Occipital lobe (tissue), 2 donors: ENCODE measurements around the gene ANAPC7. TPM values are rescaled to one million over a fixed set of nuclear protein-coding genes. Genes with fewer than 3 reads are reported as not detected.
"Not testable (repeated sequence)": the region's sequence is repeated elsewhere in the genome, so short reads cannot be mapped to it uniquely, and the experiment has no call there.

Source experiments
- DNase-seq: peaks from one replicate; lab custom pipeline; 2025; lab: John Stamatoyannopoulos, UW
- total RNA-seq: library from RNA; depleted of rRNA; stranded (reverse); fragments of >200 nt; gene quantifications from one replicate; pipeline ENCODE4 v1.2.3, GENCODE V29; 2014

The ANAPC7 gene
- total RNA-seq, 1 donor from 2014 or later = 45.5 TPM

DNA sequence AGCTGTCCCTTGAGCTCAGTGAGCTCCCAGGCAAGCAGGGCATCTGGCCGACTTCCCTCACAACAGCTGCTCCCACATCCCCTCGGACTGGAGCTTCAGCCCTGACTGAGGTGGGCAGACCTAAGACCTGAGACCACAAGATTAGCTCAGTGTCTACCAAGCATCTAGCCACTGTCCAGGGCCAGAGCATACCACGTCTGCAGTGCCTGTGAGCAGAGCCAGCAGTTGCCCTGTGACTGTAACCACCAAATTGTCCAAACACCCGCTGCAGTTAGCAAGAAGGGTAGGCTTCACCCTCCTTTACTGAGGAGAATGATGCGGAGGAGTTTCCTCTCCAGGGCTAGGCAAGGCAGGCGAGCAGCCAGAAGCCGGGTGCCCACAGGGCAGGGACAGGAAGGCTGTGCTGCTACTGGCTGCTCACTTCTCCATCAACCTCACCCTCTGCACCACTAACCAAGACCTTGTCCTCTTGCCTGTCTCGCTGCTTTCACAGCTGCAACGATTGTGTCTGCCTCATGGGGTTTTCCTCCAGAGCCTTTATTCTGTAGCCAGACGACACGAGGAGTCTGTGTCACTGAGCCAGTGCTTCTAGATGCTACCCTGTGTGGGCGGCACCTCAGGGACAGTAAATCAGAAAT lies 53.9 kb downstream of the ANAPC7 start:
- peak; percentile 55 for DNase-seq

DNA sequence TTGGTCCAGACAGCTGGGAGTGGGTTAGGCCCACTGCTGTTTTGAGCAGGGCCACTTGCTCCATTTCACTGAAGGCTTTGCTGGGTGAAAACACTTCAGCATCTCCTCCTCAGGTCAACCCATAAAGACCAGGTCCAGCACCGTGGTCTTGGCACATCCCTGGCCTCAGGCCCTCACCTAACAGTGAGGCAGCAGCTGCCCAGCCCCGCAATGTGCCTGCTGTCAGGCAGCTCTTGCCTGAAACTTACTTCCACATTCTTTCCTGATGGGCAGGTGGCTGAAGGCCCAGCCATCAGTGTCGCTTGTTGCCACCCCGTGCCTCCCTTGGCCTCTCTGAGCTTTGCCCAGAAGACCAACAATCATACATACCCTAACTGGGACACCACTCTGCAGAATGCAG lies 54.4 kb downstream of the ANAPC7 start:
- DNase-seq = no peak

- no peak for DNase-seq
Measured at GRCh38 chr12:110348431-110349059, 55.0 kb downstream of the ANAPC7 start.

GRCh38 chr12:110347767-110348166 lies 55.7 kb downstream of the ANAPC7 start:
- DNase-seq = no peak

- no peak for DNase-seq
Measured at GRCh38 chr12:110345963-110346362, 57.5 kb downstream of the ANAPC7 start.

DNA sequence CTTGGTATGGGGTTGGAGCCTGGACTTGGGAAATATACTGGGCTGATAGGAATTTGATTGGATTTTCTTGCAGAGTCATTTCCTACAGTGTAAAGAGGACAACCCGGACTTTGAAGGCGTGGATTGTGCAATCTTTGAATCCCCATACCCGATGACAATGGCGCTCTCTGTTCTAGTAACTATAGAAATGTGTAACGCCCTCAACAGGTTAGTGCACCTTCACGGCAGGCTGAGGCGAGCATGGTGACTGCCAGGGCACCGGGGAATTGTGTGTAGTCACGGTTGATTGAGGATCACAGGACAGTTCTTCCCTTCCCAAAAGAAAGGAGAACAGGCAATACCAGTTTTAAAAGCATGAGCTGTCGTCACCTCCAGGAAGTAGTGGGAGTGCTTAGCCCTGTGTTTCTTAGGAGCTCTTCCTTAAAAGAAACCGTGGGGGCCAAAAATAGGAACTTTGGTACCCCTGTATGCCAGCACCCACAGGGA lies 58.3 kb downstream of the ANAPC7 start:
- peak; percentile 12 for DNase-seq

DNA sequence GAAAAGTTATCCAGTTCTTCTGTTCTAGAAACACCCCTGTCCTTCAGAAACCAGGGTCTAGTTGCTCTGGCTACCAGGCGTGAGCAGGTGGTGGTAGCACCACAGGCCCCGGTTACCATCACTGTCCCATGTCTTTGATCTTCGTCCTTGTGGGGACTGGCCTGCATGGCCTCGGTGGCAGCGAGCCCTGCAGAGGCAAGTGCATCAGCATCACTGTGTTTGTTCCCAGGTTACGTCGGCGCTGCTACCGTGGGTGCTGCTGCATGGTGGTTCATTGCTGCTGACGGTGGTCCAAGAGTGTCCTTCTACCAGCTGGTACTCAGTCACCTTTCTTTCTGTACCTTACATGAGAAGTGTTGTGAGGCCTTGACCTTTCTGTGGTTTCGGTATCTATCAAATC lies 58.9 kb downstream of the ANAPC7 start:
- no peak for DNase-seq

DNA sequence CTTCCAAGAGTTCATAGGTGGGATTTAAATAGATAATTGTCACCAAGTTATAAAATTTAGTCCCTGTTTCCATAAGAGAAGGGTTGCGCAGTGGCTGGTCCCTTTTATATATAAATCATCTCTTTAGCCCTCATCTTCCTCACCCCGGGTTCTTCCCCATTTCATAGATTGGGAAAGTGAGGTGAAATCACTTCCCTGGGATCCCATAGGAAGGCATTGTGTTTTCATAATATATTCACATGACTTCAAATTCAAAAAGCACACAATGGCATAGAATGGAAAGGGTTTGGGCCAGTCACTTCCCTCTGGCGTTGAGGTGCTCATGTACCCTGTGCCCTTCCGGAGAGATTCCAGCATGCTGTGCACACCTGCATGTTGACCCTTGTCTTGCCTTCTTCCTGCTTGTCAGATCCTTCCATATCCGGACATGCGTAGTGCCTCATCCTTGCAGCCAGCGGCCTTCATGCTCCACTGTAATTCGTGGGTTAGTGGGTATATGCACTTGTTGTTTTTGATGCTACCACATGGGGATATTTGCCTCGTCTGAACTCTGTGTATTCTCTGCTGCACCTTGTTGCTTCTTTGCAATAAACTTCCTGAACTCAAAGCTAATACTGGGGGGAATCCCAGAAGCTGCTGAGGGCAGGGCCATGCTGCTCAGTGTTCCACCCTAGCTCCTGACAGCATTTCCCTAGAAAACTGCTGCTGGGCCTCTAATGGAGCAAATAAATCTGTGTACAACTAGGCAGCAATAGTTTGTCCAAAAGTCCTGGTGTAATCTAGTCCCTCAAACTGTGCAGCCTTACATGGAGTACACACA lies 59.6 kb downstream of the ANAPC7 start:
- no peak for DNase-seq

DNA sequence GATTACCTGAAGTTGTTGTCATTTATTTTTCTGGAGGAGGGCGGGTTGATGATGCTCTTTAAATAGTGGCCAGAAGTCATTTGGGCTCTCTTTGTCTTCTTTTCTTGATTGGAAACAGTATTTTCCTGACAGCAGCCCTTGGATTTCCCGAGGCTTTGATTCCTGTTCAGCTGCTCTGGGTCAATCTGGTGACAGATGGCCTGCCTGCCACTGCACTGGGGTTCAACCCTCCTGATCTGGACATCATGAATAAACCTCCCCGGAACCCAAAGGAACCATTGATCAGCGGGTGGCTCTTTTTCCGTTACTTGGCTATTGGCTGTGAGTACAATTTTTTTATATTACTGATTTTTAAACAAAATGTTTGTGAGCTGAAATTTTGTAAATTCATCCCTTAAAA lies 60.4 kb downstream of the ANAPC7 start:
- DNase-seq = no peak

DNA sequence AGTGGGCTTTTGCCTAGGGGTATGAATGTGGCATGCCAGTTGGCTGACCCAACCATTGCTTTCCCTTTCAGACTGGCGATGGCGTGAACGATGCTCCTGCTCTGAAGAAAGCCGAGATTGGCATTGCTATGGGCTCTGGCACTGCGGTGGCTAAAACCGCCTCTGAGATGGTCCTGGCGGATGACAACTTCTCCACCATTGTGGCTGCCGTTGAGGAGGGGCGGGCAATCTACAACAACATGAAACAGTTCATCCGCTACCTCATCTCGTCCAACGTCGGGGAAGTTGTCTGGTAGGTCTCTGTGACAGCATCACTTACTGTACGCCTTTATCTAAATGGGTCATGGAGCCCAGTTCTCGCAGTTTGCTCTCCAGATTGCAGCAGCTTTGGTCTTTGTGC lies 61.4 kb downstream of the ANAPC7 start:
- no peak for DNase-seq

GRCh38 chr12:110340706-110341105 lies 62.8 kb downstream of the ANAPC7 start:
- DNase-seq = no peak

DNA sequence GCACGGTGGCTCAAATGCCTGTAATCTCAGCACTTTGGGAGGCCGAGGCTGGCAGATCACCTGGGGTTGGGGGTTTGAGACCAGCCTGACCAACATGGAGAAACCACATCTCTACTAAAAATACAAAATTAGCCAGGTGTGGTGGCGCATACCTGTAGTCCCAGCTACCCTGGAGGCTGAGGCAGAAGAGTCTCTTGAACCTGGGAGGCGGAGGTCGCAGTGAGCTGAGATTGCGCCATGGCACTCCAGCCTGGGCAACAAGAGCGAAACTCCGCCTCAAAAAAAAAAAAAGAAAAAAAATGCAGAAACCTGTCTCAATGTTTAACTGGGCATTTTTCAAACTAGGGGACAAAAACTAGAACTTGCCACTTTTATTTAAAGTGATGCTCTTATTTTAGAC lies 63.2 kb downstream of the ANAPC7 start:
- not testable (repeated sequence) for DNase-seq

- no peak for DNase-seq
Measured at GRCh38 chr12:110339184-110339952, 64.1 kb downstream of the ANAPC7 start.

DNA sequence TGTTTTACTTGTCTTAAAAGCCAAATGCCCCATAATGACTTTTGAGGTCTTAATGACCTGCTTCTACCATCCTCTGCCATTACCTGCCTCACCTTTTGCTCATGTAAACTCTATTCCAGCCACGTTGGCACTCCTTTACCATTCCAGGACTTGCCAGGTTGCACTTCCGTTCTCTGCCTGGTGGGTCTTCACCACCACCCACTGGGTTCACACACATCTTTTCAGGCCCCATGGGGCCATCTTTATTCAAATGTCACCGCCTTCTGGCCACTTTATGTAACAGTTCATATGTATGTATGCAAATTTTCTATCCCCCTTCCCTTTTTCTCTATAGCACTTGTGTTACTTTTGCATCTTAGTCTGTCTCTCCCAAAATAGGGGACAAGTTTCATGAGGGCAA lies 64.8 kb downstream of the ANAPC7 start:
- no peak for DNase-seq

DNA sequence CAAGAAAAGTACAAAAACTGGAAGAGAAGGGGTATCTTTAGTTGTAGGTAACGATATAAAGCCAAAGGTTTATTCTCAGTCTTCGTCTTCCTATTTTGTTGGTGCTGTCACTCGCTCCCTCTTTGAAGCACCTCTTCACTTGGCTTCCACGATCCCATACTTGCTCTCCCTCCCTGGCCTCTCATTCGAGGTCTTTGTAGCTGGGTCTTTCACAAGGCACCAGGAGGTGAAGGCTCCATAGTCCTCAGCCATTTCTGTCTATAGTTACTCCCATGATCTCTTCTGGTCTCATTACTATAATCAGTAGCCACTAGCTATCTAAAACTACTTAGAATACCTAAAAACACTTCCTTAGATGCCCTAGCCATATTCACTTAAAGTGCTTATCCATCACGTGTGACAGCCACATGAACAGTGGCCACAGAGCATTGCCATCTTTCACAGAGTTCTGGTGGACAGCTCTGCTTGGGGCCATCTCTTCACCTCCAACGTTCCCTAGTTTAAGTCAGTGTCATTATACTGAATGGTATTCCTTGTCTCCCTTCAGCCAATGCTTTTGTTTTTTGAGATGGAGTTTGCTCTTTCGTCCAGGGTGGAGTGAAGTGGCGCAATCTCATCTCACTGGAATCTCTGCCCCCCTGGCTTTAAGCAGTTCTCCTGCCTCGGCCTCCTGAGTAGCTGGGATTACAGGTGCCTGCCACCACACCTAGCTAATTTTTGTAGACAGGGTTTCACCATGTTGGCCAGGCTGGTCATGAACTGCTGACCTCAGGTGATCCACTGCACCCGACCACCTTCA lies 65.4 kb downstream of the ANAPC7 start:
- no peak for DNase-seq

DNA sequence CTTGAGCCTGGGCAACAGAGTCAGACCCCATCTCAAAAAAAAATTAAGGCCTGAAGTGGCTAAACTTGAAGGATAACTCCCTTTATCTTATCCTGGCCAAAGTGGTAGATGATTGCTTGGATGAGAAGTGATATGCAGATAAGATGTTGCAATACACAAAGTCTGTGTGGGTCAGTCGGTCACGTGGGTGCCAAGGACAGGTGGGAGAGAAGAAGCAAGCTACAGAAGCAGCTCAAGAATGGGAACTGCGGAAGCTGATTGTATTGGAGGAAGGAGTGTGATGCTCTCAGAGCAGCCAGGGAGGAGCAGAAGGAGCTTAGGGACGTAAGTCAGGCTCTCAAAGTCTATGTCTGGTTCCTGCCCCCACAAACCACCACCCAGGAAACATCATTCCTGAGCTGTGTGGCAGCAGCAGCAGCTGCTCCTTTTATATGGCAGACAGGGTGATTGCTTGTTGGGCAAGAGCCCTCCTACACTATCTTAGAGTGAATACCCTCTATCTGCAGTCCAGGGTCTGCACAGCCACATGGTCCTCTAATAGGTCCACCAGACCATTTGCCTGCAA lies 67.9 kb downstream of the ANAPC7 start:
- no peak for DNase-seq

GRCh38 chr12:110333201-110333600 lies 70.3 kb downstream of the ANAPC7 start:
- DNase-seq = no peak

GRCh38 chr12:110330544-110330943 lies 73.0 kb downstream of the ANAPC7 start:
- DNase-seq = peak; percentile 7

- DNase-seq = no peak
Measured at GRCh38 chr12:110330124-110330523, 73.4 kb downstream of the ANAPC7 start.

- DNase-seq = no peak
Measured at GRCh38 chr12:110329710-110330109, 73.8 kb downstream of the ANAPC7 start.
